Mesenchymal stem cell (in vitro differentiated cells and primary cell): ENCODE measurements around the gene CYP4Z1.
"Not testable (repeated sequence)": the region's sequence is repeated elsewhere in the genome, so short reads cannot be mapped to it uniquely, and the experiment has no call there.

Experiments used
- DNase-seq: peaks from one replicate; pipeline ENCODE4 v3.0.0-alpha.2; 2013
- H2AFZ ChIP-seq: one replicate; pipeline ENCODE4 v1.6.1; 2013; ENCODE audit warnings: low read depth, mild to moderate bottlenecking, control low read depth, inconsistent platforms, low read length, moderate library complexity
- H2AK5ac ChIP-seq: 2 replicates; pipeline ENCODE4 v1.6.1; 2013; ENCODE audit warnings: low read length, moderate library complexity, mild to moderate bottlenecking, inconsistent platforms; ENCODE audit not compliant: severe bottlenecking
- H2BK120ac ChIP-seq: one replicate; pipeline ENCODE4 v1.6.1; 2013; ENCODE audit warnings: low read depth, mild to moderate bottlenecking, inconsistent platforms, low read length, moderate library complexity
- H2BK12ac ChIP-seq, 2 experiments: one replicate each; pipeline ENCODE4 v1.6.1; 2013; ENCODE audit warnings: inconsistent platforms in 2 of 2, low read length in 2 of 2, mild to moderate bottlenecking in 2 of 2, moderate library complexity in 2 of 2, control low read depth in 1 of 2
- H2BK15ac ChIP-seq: one replicate; pipeline ENCODE4 v1.6.1; 2013; ENCODE audit warnings: mild to moderate bottlenecking, low read depth, inconsistent platforms; ENCODE audit not compliant: poor library complexity, severe bottlenecking
- H2BK5ac ChIP-seq: 2 replicates; pipeline ENCODE4 v1.6.1; 2013; ENCODE audit warnings: low read depth, mild to moderate bottlenecking, low read length, control low read depth, inconsistent platforms; ENCODE audit not compliant: poor library complexity, severe bottlenecking
- H3K14ac ChIP-seq, 2 experiments: one replicate each; pipeline ENCODE4 v1.6.1; 2013; ENCODE audit warnings: inconsistent platforms in 2 of 2, low read length in 2 of 2, control low read depth in 1 of 2, mild to moderate bottlenecking in 1 of 2, moderate library complexity in 1 of 2
- H3K18ac ChIP-seq, 2 experiments: one replicate each; pipeline ENCODE4 v1.6.1; 2013; ENCODE audit warnings: inconsistent platforms in 2 of 2, low read length in 2 of 2, control low read depth in 1 of 2, low read depth in 1 of 2, mild to moderate bottlenecking in 1 of 2
- H3K23ac ChIP-seq, 2 experiments: one replicate each; pipeline ENCODE4 v1.6.1; 2013; ENCODE audit warnings: inconsistent platforms in 2 of 2, low read length in 2 of 2, mild to moderate bottlenecking in 2 of 2, moderate library complexity in 2 of 2, control low read depth in 1 of 2
- H3K27ac ChIP-seq: 2 replicates; pipeline ENCODE4 v1.5.1; 2013; ENCODE audit warnings: mild to moderate bottlenecking, moderate library complexity, low read length, control low read depth, inconsistent platforms; ENCODE audit not compliant: poor library complexity, severe bottlenecking
- H3K27me3 ChIP-seq, 2 experiments: 2 replicates each; pipeline versions ENCODE4 v1.6.1 to v1.7.0; 2013; ENCODE audit warnings: low read length in 2 of 2, mild to moderate bottlenecking in 2 of 2, moderate library complexity in 2 of 2, control low read depth in 1 of 2, inconsistent platforms in 1 of 2; ENCODE audit not compliant: control insufficient read depth in 1 of 2, insufficient read depth in 1 of 2
- H3K36me3 ChIP-seq, 2 experiments: 2 replicates each; pipeline versions ENCODE4 v1.6.1 to v1.7.0; 2013; ENCODE audit warnings: low read length in 2 of 2, control low read depth in 1 of 2, inconsistent platforms in 1 of 2, low read depth in 1 of 2, mild to moderate bottlenecking in 1 of 2; ENCODE audit not compliant: insufficient read depth in 2 of 2, control insufficient read depth in 1 of 2
- H3K4ac ChIP-seq, 2 experiments: one replicate each; pipeline ENCODE4 v1.6.1; 2013; ENCODE audit warnings: inconsistent platforms in 2 of 2, low read length in 2 of 2, mild to moderate bottlenecking in 2 of 2, moderate library complexity in 2 of 2, control low read depth in 1 of 2, low read depth in 1 of 2
- H3K4me1 ChIP-seq: 2 replicates; pipeline ENCODE4 v1.6.1; 2013; ENCODE audit warnings: low read depth, low read length, control low read depth; ENCODE audit not compliant: control insufficient read depth, insufficient read depth
- H3K4me2 ChIP-seq: 2 replicates; pipeline ENCODE4 v1.6.1; 2013; ENCODE audit warnings: low read length, mild to moderate bottlenecking, inconsistent platforms; ENCODE audit not compliant: poor library complexity, severe bottlenecking
- H3K4me3 ChIP-seq, 2 experiments: 2 replicates each; pipeline versions ENCODE4 v1.5.1 to v1.7.0; 2013; ENCODE audit warnings: low read length in 2 of 2, mild to moderate bottlenecking in 2 of 2, control low read depth in 1 of 2, low read depth in 1 of 2; ENCODE audit not compliant: insufficient read depth in 1 of 2
- H3K79me1 ChIP-seq: replicated peaks from 2 replicates; pipeline ENCODE4 v1.6.1; 2013; ENCODE audit warnings: mild to moderate bottlenecking, control low read depth, low read length, inconsistent platforms; ENCODE audit not compliant: poor library complexity, severe bottlenecking
- H3K9ac ChIP-seq: 2 replicates; pipeline ENCODE4 v1.7.0; 2013; ENCODE audit warnings: mild to moderate bottlenecking, low read length, moderate library complexity
- H3K9me3 ChIP-seq: 2 replicates; pipeline ENCODE4 v1.7.0; 2013; ENCODE audit warnings: mild to moderate bottlenecking, low read length; ENCODE audit not compliant: control insufficient read depth
- H4K8ac ChIP-seq: one replicate; pipeline ENCODE4 v1.6.1; 2013; ENCODE audit warnings: inconsistent platforms, mild to moderate bottlenecking, low read length, moderate library complexity
- H4K91ac ChIP-seq: one replicate; pipeline ENCODE4 v1.6.1; 2013; ENCODE audit warnings: mild to moderate bottlenecking, low read length, inconsistent platforms
- WGBS: methylation state at CpG from one replicate; pipeline ENCODE4 v1.1.7; 2013; ENCODE audit warnings: mixed read lengths; 5-methylcytosine and 5-hydroxymethylcytosine counted together

Gene CYP4Z1

DNA sequence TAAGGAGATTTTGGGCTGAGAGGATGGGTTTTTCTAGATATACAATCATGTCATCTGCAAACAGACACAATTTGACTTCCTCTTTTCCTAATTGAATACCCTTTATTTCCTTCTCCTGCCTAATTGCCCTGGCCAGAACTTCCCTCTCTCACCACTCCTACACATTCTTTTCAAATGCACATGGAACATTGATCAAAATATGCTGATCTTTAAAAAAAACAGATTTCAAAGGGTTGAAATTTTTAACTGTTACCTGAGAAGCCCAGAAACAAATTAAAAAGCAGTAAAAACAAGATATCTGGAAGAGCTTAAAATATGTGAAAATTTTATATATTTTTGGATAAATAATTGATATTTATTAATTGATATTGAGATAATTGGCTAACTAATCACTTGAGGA is 57.8 kb downstream of the CYP4Z1 start:
- H3K4me3 ChIP-seq, H2BK5ac ChIP-seq: not testable (repeated sequence)

DNA sequence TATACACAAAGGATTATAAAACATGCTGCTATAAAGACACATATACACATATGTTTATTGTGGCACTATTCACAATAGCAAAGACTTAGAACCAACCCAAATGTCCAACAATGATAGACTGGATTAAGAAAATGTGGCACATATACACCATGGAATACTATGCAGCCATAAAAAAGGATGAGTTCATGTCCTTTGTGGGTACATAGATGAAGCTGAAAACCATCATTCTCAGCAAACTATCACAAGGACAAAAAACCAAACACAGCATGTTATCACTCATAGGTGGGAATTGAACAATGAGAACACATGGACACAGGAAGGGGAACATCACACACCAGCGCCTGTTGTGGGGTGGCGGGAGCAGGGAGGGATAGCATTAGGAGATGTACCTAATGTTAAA is 60.0 kb downstream of the CYP4Z1 start:
- not testable (repeated sequence) for H2BK12ac ChIP-seq, H3K79me1 ChIP-seq, H2BK15ac ChIP-seq, H3K4me2 ChIP-seq, H3K9me3 ChIP-seq, H3K4me3 ChIP-seq, H4K8ac ChIP-seq, DNase-seq, H3K9ac ChIP-seq, H3K4me1 ChIP-seq, H2BK120ac ChIP-seq, H3K4ac ChIP-seq, H3K18ac ChIP-seq, H3K23ac ChIP-seq, H4K91ac ChIP-seq, H2AK5ac ChIP-seq, H3K14ac ChIP-seq, H3K36me3 ChIP-seq, H3K27me3 ChIP-seq, H2BK5ac ChIP-seq, H2AFZ ChIP-seq, H3K27ac ChIP-seq
- WGBS, result 92% methylated on average over 2 of the region's 2 CpGs

More for the DNA sequence above, 57.8 kb downstream of the CYP4Z1 start:
- not testable (repeated sequence) for H4K8ac ChIP-seq, H3K14ac ChIP-seq, H3K4ac ChIP-seq, DNase-seq, H3K23ac ChIP-seq, H3K79me1 ChIP-seq, H2AK5ac ChIP-seq, H4K91ac ChIP-seq, H3K27ac ChIP-seq, H3K4me2 ChIP-seq, H2BK120ac ChIP-seq, H2AFZ ChIP-seq, H3K27me3 ChIP-seq, H2BK15ac ChIP-seq, H3K9me3 ChIP-seq, H3K36me3 ChIP-seq, H3K18ac ChIP-seq, H3K9ac ChIP-seq, H2BK12ac ChIP-seq, H3K4me1 ChIP-seq

DNA sequence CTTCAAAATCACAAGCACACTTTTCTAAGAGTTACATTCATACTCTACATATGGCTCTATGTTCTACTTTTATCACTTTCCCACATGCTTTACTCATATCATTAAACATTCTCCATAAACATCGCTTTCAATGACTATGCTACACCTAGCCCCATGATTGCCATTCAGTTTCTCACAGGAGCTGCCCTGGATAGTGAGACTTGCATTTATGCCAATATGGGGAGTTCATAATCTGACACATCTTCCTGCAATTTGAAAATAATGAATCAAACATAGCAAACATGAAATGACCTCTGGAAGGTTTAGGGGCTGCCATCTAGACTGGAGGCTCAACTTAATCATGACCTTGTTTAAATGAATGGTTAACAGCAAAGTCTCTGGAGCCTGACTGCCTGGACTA is 61.2 kb downstream of the CYP4Z1 start:
- H4K91ac ChIP-seq, result no peak overlapping the region
- no peak overlapping the region for H3K4ac ChIP-seq
- no peak for DNase-seq
- H3K79me1 ChIP-seq, result no peaks in the 10 kb centered on the region
- H3K9ac ChIP-seq, result no peak overlapping the region
- H3K18ac ChIP-seq, result no peak overlapping the region
- H2BK120ac ChIP-seq, result no peak overlapping the region
- H3K9me3 ChIP-seq, result no peaks in the 10 kb centered on the region
- H3K27me3 ChIP-seq, result no peaks in the 10 kb centered on the region
- no peak overlapping the region for H2AK5ac ChIP-seq
- H2BK12ac ChIP-seq, result no peak overlapping the region
- no peak overlapping the region for H3K14ac ChIP-seq
- no peak overlapping the region for H3K27ac ChIP-seq
- H3K23ac ChIP-seq, result no peak overlapping the region
- no peak overlapping the region for H3K4me3 ChIP-seq
- no peak overlapping the region for H4K8ac ChIP-seq
- H2AFZ ChIP-seq, result no peak overlapping the region
- no peaks in the 10 kb centered on the region for H3K36me3 ChIP-seq
- no peak overlapping the region for H2BK5ac ChIP-seq
- no peak overlapping the region for H3K4me2 ChIP-seq
- H2BK15ac ChIP-seq, result no peak overlapping the region
- no peaks in the 10 kb centered on the region for H3K4me1 ChIP-seq
- WGBS, result no CpG with 5 or more reads among the region's 1 CpG

DNA sequence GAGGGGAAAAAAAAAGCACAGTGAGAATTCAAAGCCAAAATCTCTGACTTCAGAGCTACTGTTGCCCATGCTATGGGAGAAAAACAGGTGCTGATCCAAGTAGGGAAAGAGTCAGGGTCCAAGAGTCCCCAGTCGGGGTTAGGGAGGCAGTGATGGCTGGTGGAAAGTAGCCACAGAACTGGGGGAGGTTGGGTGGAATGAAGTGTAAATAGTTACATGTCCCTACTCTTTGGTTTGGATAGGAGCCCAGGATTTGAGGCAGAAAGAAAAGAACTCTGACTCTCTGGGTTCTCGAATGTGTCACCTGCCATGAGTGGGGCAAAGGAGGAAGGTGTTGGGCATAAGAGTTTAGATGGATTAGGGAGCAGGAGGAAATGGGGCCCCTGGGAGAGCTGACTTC is 61.8 kb downstream of the CYP4Z1 start:
- H3K36me3 ChIP-seq, H3K4ac ChIP-seq, H2BK15ac ChIP-seq, H3K9ac ChIP-seq, H3K18ac ChIP-seq, H3K79me1 ChIP-seq, H3K27me3 ChIP-seq, H3K4me2 ChIP-seq, H2AFZ ChIP-seq, H3K4me1 ChIP-seq, H4K91ac ChIP-seq, H3K23ac ChIP-seq, H3K9me3 ChIP-seq, H3K4me3 ChIP-seq, H2AK5ac ChIP-seq, H2BK5ac ChIP-seq, H2BK120ac ChIP-seq, H4K8ac ChIP-seq, H3K27ac ChIP-seq, DNase-seq, H3K14ac ChIP-seq, H2BK12ac ChIP-seq: not testable (repeated sequence)
- 47% methylated on average over 2 of the region's 2 CpGs for WGBS
